ENCODE measurements around the gene MGAT4B. TPM values are rescaled to one million over a fixed set of nuclear protein-coding genes. Genes with fewer than 3 reads are reported as not detected.
A peak's percentile ranks its signal among the peaks of the same experiment; 100 is the strongest.

MGAT4B gene
- total RNA-seq, 1 donor from 2014 or later = 131 TPM

- H3K9me3 Mint-ChIP-seq = no peaks in the 10 kb centered on the region
- TF ChIP-seq, protein P1, sequence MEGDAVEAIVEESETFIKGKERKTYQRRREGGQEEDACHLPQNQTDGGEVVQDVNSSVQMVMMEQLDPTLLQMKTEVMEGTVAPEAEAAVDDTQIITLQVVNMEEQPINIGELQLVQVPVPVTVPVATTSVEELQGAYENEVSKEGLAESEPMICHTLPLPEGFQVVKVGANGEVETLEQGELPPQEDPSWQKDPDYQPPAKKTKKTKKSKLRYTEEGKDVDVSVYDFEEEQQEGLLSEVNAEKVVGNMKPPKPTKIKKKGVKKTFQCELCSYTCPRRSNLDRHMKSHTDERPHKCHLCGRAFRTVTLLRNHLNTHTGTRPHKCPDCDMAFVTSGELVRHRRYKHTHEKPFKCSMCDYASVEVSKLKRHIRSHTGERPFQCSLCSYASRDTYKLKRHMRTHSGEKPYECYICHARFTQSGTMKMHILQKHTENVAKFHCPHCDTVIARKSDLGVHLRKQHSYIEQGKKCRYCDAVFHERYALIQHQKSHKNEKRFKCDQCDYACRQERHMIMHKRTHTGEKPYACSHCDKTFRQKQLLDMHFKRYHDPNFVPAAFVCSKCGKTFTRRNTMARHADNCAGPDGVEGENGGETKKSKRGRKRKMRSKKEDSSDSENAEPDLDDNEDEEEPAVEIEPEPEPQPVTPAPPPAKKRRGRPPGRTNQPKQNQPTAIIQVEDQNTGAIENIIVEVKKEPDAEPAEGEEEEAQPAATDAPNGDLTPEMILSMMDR (IDR thresholded peaks at IDR 0.05; ENCODE audit: unreplicated experiment) = no peak
- H3K4me3 Mint-ChIP-seq = peak overlapping the region; percentile 64
- no peak for DNase-seq (ENCODE audit: low spot score in 2 of 2, unreplicated experiment in 2 of 2)
- H3K4me1 Mint-ChIP-seq = peaks cover 27% of the 10 kb centered on the region
- H3K36me3 Mint-ChIP-seq = peaks cover 10% of the 10 kb centered on the region
- H3K27ac Mint-ChIP-seq = peak overlapping the region; percentile 34
- no peaks in the 10 kb centered on the region for H3K27me3 Mint-ChIP-seq (ENCODE audit: low read depth)
Observed at GRCh38 chr5:179817470-179817840, 10.8 kb upstream of the MGAT4B start.

- Mint-ChIP-seq H3K4me3 (peak overlapping the region; percentile 64), H3K9me3 (no peaks in the 10 kb centered on the region), H3K27ac (peak overlapping the region; percentile 34), H3K36me3 (peaks cover 13% of the 10 kb centered on the region), H3K4me1 (peaks cover 22% of the 10 kb centered on the region), H3K27me3 (ENCODE audit: low read depth) (no peaks in the 10 kb centered on the region)
- DNase-seq (ENCODE audit: low spot score in 2 of 2, unreplicated experiment in 2 of 2) = no peak
- TF ChIP-seq, protein P1 (IDR thresholded peaks at IDR 0.05; ENCODE audit: unreplicated experiment) = no peak
Observed at GRCh38 chr5:179816796-179817469, 10.3 kb upstream of the MGAT4B start.

DNA sequence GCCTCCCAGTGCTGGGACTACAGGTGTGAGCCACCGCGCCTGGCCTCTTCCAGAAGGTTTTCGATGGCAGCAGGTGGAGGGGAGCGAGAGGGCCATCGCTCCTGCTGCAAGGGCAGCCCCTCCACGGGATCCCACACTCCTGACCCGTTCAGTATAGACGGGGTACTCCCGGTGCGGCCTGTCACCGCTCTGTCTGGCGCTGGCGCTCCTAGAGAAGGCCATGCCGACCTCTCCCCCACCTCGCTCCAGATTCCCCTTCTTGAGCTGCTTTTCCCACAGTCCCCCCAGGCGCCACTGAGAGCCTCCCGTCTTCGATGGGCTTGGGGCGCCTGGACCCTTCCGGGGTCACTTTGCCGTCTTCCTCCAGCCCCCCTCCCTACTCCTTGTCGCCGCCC lies 9.7 kb upstream of the MGAT4B start:
- H3K27me3 Mint-ChIP-seq (ENCODE audit: low read depth) = no peaks in the 10 kb centered on the region
- H3K36me3 Mint-ChIP-seq = peaks cover 13% of the 10 kb centered on the region
- DNase-seq (ENCODE audit: low spot score in 2 of 2, unreplicated experiment in 2 of 2) = no peak
- no peaks in the 10 kb centered on the region for H3K9me3 Mint-ChIP-seq
- H3K27ac Mint-ChIP-seq = no peak overlapping the region
- peaks cover 20% of the 10 kb centered on the region for H3K4me1 Mint-ChIP-seq
- TF ChIP-seq, protein P1 (IDR thresholded peaks at IDR 0.05; ENCODE audit: unreplicated experiment) = no peak
- H3K4me3 Mint-ChIP-seq = peak overlapping the region; percentile 54

DNA sequence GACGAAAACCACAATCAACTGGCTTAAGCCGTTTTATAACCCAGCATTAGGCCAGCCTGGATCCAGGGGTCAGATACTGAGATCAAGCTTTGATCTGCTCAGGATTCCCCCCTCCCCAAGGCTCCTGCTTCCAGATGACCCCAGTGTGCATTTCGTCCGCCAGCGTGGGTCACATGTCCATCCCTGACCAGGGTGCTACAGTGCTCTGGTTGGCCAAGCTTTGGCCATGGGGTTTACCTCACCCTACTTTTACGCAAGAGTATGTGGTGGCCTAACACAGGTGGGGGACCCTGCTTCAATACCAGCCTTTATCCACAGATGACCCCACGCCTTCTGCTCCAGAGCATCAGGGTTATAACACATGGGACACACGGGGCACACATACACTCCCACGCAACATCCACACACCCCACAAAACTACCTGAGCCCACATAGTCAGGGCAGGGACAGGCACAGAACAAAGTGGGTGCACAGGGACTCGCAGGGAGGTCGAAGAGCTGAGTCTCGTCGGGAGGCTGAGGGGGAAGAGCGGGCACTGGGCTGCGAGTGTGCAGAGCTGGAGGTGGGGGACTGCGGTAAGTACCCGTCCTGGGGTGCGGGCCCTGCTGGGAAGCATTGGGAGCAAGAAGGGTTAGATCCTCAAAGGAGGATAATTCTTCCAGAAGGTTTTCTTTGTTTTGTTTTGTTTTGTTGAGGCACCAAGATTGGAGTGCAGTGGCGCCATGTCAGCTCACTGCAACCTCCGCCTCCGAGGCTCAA lies 9.0 kb upstream of the MGAT4B start:
- Mint-ChIP-seq H3K36me3 (peaks cover 13% of the 10 kb centered on the region), H3K4me1 (peaks cover 20% of the 10 kb centered on the region), H3K9me3 (no peaks in the 10 kb centered on the region), H3K4me3 (peak overlapping the region; percentile 61), H3K27ac (peak overlapping the region; percentile 64), H3K27me3 (ENCODE audit: low read depth) (no peaks in the 10 kb centered on the region)
- TF ChIP-seq, protein P1 (IDR thresholded peaks at IDR 0.05; ENCODE audit: unreplicated experiment) = no peak
- no peak for DNase-seq (ENCODE audit: low spot score in 2 of 2, unreplicated experiment in 2 of 2)

GRCh38 chr5:179814090-179814489 lies 7.4 kb upstream of the MGAT4B start:
- no peak overlapping the region for H3K4me3 Mint-ChIP-seq
- no peak for DNase-seq (ENCODE audit: low spot score in 2 of 2, unreplicated experiment in 2 of 2)
- peaks cover 13% of the 10 kb centered on the region for H3K36me3 Mint-ChIP-seq
- H3K27me3 Mint-ChIP-seq (ENCODE audit: low read depth) = no peaks in the 10 kb centered on the region
- H3K27ac Mint-ChIP-seq = no peak overlapping the region
- TF ChIP-seq, protein P1 (IDR thresholded peaks at IDR 0.05; ENCODE audit: unreplicated experiment) = no peak
- no peaks in the 10 kb centered on the region for H3K9me3 Mint-ChIP-seq
- peaks cover 9% of the 10 kb centered on the region for H3K4me1 Mint-ChIP-seq

All from mesothelial cell of epicardium (in vitro differentiated cells).